ENCODE measurements around the gene MRPL45.

Gene MRPL45

GRCh38 chr17:38363016-38363415, 66.0 kb downstream of the MRPL45 start:
- H4K91ac ChIP-seq (ENCODE audit: low read length) = no peak overlapping the region
- H2AFZ ChIP-seq (ENCODE audit: low read depth, low read length) = no peak overlapping the region
- peaks cover 38% of the 10 kb centered on the region for H3K79me1 ChIP-seq (replicated peaks; ENCODE audit: low read length, poor library complexity, severe bottlenecking)

GRCh38 chr17:38364741-38365140, 67.8 kb downstream of the MRPL45 start:
- H3K36me3 ChIP-seq (ENCODE audit: control insufficient read depth in 1 of 2, insufficient read depth in 2 of 2, low read depth in 1 of 2, low read length in 2 of 2) = peaks cover 35 to 36% of the 10 kb centered on the region in 2 experiments
- DNase-seq = no peak
- no peak overlapping the region for H2BK15ac ChIP-seq (ENCODE audit: low read depth, poor library complexity, severe bottlenecking)
- no peak overlapping the region for H3K9ac ChIP-seq (ENCODE audit: low read length)
- H3K4me2 ChIP-seq (ENCODE audit: low read length, poor library complexity, severe bottlenecking) = no peak overlapping the region
- H3K9me3 ChIP-seq (ENCODE audit: control insufficient read depth, low read length) = no peaks in the 10 kb centered on the region
- no peak overlapping the region for H4K8ac ChIP-seq (ENCODE audit: low read length)
- 91% methylated on average over 7 of the region's 8 CpGs for WGBS
- H3K4me3 ChIP-seq (ENCODE audit: insufficient read depth in 1 of 2, low read depth in 1 of 2, low read length in 2 of 2) = no peak overlapping the region
- peaks cover 39% of the 10 kb centered on the region for H3K79me1 ChIP-seq (replicated peaks; ENCODE audit: low read length, poor library complexity, severe bottlenecking)
- no peak overlapping the region for H2BK120ac ChIP-seq (ENCODE audit: low read depth, low read length)
- no peaks in the 10 kb centered on the region for H3K27me3 ChIP-seq (ENCODE audit: control insufficient read depth in 1 of 2, insufficient read depth in 1 of 2, low read length in 2 of 2)
- H2BK5ac ChIP-seq (ENCODE audit: low read depth, low read length, poor library complexity, severe bottlenecking) = no peak overlapping the region
- H3K4ac ChIP-seq (ENCODE audit: low read depth in 1 of 2, low read length in 2 of 2) = no peak overlapping the region
- H2AK5ac ChIP-seq (ENCODE audit: low read length, severe bottlenecking) = no peak overlapping the region
- H3K18ac ChIP-seq (ENCODE audit: low read depth in 1 of 2, low read length in 2 of 2) = no peak overlapping the region
- H2BK12ac ChIP-seq (ENCODE audit: low read length in 2 of 2) = no peak overlapping the region
- H3K23ac ChIP-seq (ENCODE audit: low read length in 2 of 2) = no peak overlapping the region
- no peak overlapping the region for H3K27ac ChIP-seq (ENCODE audit: low read length, poor library complexity, severe bottlenecking)
- H2AFZ ChIP-seq (ENCODE audit: low read depth, low read length) = no peak overlapping the region
- H3K14ac ChIP-seq (ENCODE audit: low read length in 2 of 2) = no peak overlapping the region
- no peak overlapping the region for H4K91ac ChIP-seq (ENCODE audit: low read length)
- H3K4me1 ChIP-seq (ENCODE audit: control insufficient read depth, insufficient read depth, low read depth, low read length) = peaks cover 4% of the 10 kb centered on the region

More at GRCh38 chr17:38363016-38363415, 66.0 kb downstream of the MRPL45 start:
- Histone ChIP-seq H3K23ac (ENCODE audit: low read length in 2 of 2) (no peak overlapping the region), H3K4me2 (ENCODE audit: low read length, poor library complexity, severe bottlenecking) (no peak overlapping the region), H3K27me3 (ENCODE audit: control insufficient read depth in 1 of 2, insufficient read depth in 1 of 2, low read length in 2 of 2) (no peaks in the 10 kb centered on the region), H4K8ac (ENCODE audit: low read length) (no peak overlapping the region), H3K18ac (ENCODE audit: low read depth in 1 of 2, low read length in 2 of 2) (no peak overlapping the region), H2BK12ac (ENCODE audit: low read length in 2 of 2) (no peak overlapping the region), H3K4me1 (ENCODE audit: control insufficient read depth, insufficient read depth, low read depth, low read length) (peaks cover 6% of the 10 kb centered on the region), H3K9me3 (ENCODE audit: control insufficient read depth, low read length) (no peaks in the 10 kb centered on the region), H2BK15ac (ENCODE audit: low read depth, poor library complexity, severe bottlenecking) (no peak overlapping the region), H3K4ac (ENCODE audit: low read depth in 1 of 2, low read length in 2 of 2) (no peak overlapping the region), H3K9ac (ENCODE audit: low read length) (no peak overlapping the region), H2BK120ac (ENCODE audit: low read depth, low read length) (no peak overlapping the region), H3K36me3 (ENCODE audit: control insufficient read depth in 1 of 2, insufficient read depth in 2 of 2, low read depth in 1 of 2, low read length in 2 of 2) (peaks cover 24 to 28% of the 10 kb centered on the region in 2 experiments), H3K27ac (ENCODE audit: low read length, poor library complexity, severe bottlenecking) (no peak overlapping the region), H2BK5ac (ENCODE audit: low read depth, low read length, poor library complexity, severe bottlenecking) (no peak overlapping the region), H3K14ac (ENCODE audit: low read length in 2 of 2) (no peak overlapping the region), H3K4me3 (ENCODE audit: insufficient read depth in 1 of 2, low read depth in 1 of 2, low read length in 2 of 2) (no peak overlapping the region), H2AK5ac (ENCODE audit: low read length, severe bottlenecking) (no peak overlapping the region)
- DNase-seq = no peak
- 97% methylated on average over 5 of the region's 5 CpGs for WGBS

DNA sequence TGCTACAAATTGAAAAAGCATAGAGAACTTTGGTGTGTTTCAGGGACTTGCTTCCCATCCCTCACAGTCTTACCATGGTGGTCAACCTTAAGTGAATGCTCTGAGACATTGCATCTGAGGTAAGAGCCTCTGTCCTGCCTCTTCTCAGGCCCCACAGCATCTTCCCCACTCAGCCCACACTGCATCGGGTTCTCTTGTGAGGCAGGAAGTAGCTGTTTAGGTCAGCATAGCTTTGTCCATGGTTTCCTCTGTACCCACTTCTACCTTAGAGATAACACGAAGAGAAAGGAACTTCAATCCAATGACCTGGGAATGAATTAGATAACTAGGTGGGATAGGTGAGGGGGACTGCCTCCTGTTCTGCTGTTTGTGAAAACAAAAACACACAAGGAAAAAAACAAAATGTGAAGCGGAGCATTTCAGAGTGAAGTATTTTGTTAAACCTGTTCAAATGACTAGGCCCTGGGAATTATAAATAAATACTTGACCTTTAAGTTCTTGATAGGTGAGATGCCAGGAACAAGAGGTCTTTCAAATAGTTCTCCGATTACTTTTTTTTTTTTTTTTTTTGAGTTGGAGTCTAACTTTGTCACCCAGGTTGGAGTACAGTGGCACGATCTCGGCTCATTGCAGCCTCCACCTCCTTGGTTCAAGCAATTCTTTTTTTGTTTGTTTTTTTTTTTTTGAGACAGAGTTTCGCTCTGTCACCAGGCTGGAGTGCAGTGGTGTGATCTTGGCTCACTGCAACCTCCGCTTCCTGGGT, 72.3 kb downstream of the MRPL45 start:
- no peak overlapping the region for H2AK5ac ChIP-seq (ENCODE audit: low read length, severe bottlenecking)
- H3K79me1 ChIP-seq (replicated peaks; ENCODE audit: low read length, poor library complexity, severe bottlenecking) = peaks cover 19% of the 10 kb centered on the region
- peaks cover 4% of the 10 kb centered on the region for H3K4me1 ChIP-seq (ENCODE audit: control insufficient read depth, insufficient read depth, low read depth, low read length)
- H3K27me3 ChIP-seq (ENCODE audit: control insufficient read depth in 1 of 2, insufficient read depth in 1 of 2, low read length in 2 of 2) = no peaks in the 10 kb centered on the region
- 95% methylated on average over 5 of the region's 8 CpGs for WGBS
- H3K36me3 ChIP-seq (ENCODE audit: control insufficient read depth in 1 of 2, insufficient read depth in 2 of 2, low read depth in 1 of 2, low read length in 2 of 2) = peaks cover 55 to 62% of the 10 kb centered on the region in 2 experiments
- H2BK12ac ChIP-seq (ENCODE audit: low read length in 2 of 2) = no peak overlapping the region
- H2BK120ac ChIP-seq (ENCODE audit: low read depth, low read length) = no peak overlapping the region
- no peak overlapping the region for H2AFZ ChIP-seq (ENCODE audit: low read depth, low read length)
- no peak overlapping the region for H3K14ac ChIP-seq (ENCODE audit: low read length in 2 of 2)
- no peak overlapping the region for H4K91ac ChIP-seq (ENCODE audit: low read length)
- no peak overlapping the region for H3K23ac ChIP-seq (ENCODE audit: low read length in 2 of 2)
- no peak overlapping the region for H3K4ac ChIP-seq (ENCODE audit: low read depth in 1 of 2, low read length in 2 of 2)
- H3K9me3 ChIP-seq (ENCODE audit: control insufficient read depth, low read length) = no peaks in the 10 kb centered on the region
- no peak overlapping the region for H3K4me3 ChIP-seq (ENCODE audit: insufficient read depth in 1 of 2, low read depth in 1 of 2, low read length in 2 of 2)
- H3K18ac ChIP-seq (ENCODE audit: low read depth in 1 of 2, low read length in 2 of 2) = no peak overlapping the region
- no peak overlapping the region for H3K4me2 ChIP-seq (ENCODE audit: low read length, poor library complexity, severe bottlenecking)
- DNase-seq = no peak
- H4K8ac ChIP-seq (ENCODE audit: low read length) = no peak overlapping the region
- no peak overlapping the region for H3K9ac ChIP-seq (ENCODE audit: low read length)
- H2BK15ac ChIP-seq (ENCODE audit: low read depth, poor library complexity, severe bottlenecking) = no peak overlapping the region
- no peak overlapping the region for H2BK5ac ChIP-seq (ENCODE audit: low read depth, low read length, poor library complexity, severe bottlenecking)
- no peak overlapping the region for H3K27ac ChIP-seq (ENCODE audit: low read length, poor library complexity, severe bottlenecking)

Data from mesenchymal stem cell (in vitro differentiated cells and primary cell).